ENCODE data around the gene TMCC1. TPM values are rescaled to one million over a fixed set of nuclear protein-coding genes. Genes with fewer than 3 reads are reported as not detected.

The TMCC1 gene
- total RNA-seq, 2 donors from 2014 or later = 20.0 to 21.7 TPM

- H3K27me3 ChIP-seq = no peaks in the 10 kb centered on the region
- no peak for TF ChIP-seq CTCF (IDR thresholded peaks at IDR 0.05)
Measured at GRCh38 chr3:129937717-129938116, 44.2 kb upstream of the TMCC1 start.

GRCh38 chr3:129936757-129937156 is 43.2 kb upstream of the TMCC1 start:
- peak overlapping the region; percentile 1 to 36 for H3K4me3 ChIP-seq
- H3K9me3 ChIP-seq = no peaks in the 10 kb centered on the region
- H3K27ac ChIP-seq = no peak overlapping the region
- TF ChIP-seq CTCF (IDR thresholded peaks at IDR 0.05) = no peak
- H3K27me3 ChIP-seq = no peaks in the 10 kb centered on the region
- no peaks in the 10 kb centered on the region for H3K36me3 ChIP-seq
- no peaks in the 10 kb centered on the region for H3K4me1 ChIP-seq
- peak; percentile 61 for DNase-seq (ENCODE audit: low spot score)

More at GRCh38 chr3:129937717-129938116, 44.2 kb upstream of the TMCC1 start:
- Histone ChIP-seq H3K4me1 (no peaks in the 10 kb centered on the region), H3K36me3 (no peaks in the 10 kb centered on the region), H3K27ac (no peak overlapping the region), H3K4me3 (no peak overlapping the region), H3K9me3 (no peaks in the 10 kb centered on the region)
- no peak for DNase-seq (ENCODE audit: low spot score)

GRCh38 chr3:129934234-129935123 is 41.0 kb upstream of the TMCC1 start:
- no peak for DNase-seq (ENCODE audit: low spot score)
- Histone ChIP-seq H3K36me3 (no peaks in the 10 kb centered on the region), H3K27me3 (no peaks in the 10 kb centered on the region), H3K4me1 (no peaks in the 10 kb centered on the region), H3K27ac (no peak overlapping the region), H3K4me3 (peak overlapping the region in 1 of 2 donors; percentile 18), H3K9me3 (peaks cover 0 to 21% of the 10 kb centered on the region in 2 donors)
- peak; percentile 93 to 94 for TF ChIP-seq CTCF (IDR thresholded peaks at IDR 0.05)

- no peak overlapping the region for H3K4me3 ChIP-seq
- H3K27me3 ChIP-seq = no peaks in the 10 kb centered on the region
- H3K4me1 ChIP-seq = no peaks in the 10 kb centered on the region
- no peaks in the 10 kb centered on the region for H3K36me3 ChIP-seq
- H3K9me3 ChIP-seq = peaks cover 0 to 30% of the 10 kb centered on the region in 2 donors
- DNase-seq (ENCODE audit: low spot score) = no peak
- no peak overlapping the region for H3K27ac ChIP-seq
- no peak for TF ChIP-seq CTCF (IDR thresholded peaks at IDR 0.05)
Measured at GRCh38 chr3:129933471-129933870, 40.0 kb upstream of the TMCC1 start.

- no peak for TF ChIP-seq CTCF (IDR thresholded peaks at IDR 0.05)
- peaks cover 0 to 36% of the 10 kb centered on the region in 2 donors for H3K9me3 ChIP-seq
- no peak overlapping the region for H3K4me3 ChIP-seq
- no peak overlapping the region for H3K27ac ChIP-seq
- H3K27me3 ChIP-seq = no peaks in the 10 kb centered on the region
- no peaks in the 10 kb centered on the region for H3K4me1 ChIP-seq
- no peaks in the 10 kb centered on the region for H3K36me3 ChIP-seq
- DNase-seq (ENCODE audit: low spot score) = no peak
Measured at GRCh38 chr3:129929383-129929782, 35.9 kb upstream of the TMCC1 start.
